HCT116 (cell line): ENCODE data around the gene PHB1. TPM values are rescaled to one million over a fixed set of nuclear protein-coding genes. Genes with fewer than 3 reads are reported as not detected.
A peak's percentile ranks its signal among the peaks of the same experiment; 100 is the strongest.

ENCODE experiments used
- ATAC-seq: fragments of 200-7000 bp; cut with Tn5 transposase; 2 replicates; pipeline ENCODE4 v1.9.1; 2020; ENCODE audit warnings: mild to moderate bottlenecking, moderate library complexity
- BruUV-seq: library from RNA; stranded (reverse); fragments of 400-500 nt; replicated peaks from 2 replicates; lab custom pipeline; 2021; lab: Mats Ljungman, UMichigan
- CTCF ChIA-PET: fragments of 300-600 bp; sonication (Branson Sonifier 250); formaldehyde crosslinking; loops from one replicate; lab custom pipeline; 2021; ENCODE audit warnings: antibody characterized with exemption; lab: Charles Lee
- POLR2A ChIA-PET: fragments of 300-600, 350-600 bp; sonication (Branson Sonifier 250); formaldehyde crosslinking; loops from one replicate; lab custom pipeline; 2021; ENCODE audit warnings: antibody characterized with exemption; lab: Charles Lee
- RAD21 ChIA-PET, 2 experiments: fragments of 300-600 bp; sonication (Branson Sonifier 250); formaldehyde crosslinking; loops; one replicate each; lab custom pipeline; 2023; ENCODE audit warnings: low total read pairs in 2 of 2; ENCODE audit not compliant: uncharacterized antibody in 2 of 2, unreplicated experiment in 2 of 2, low non-redundant PET in 1 of 2; lab: Charles Lee
- DNase-seq: peaks from one replicate; pipeline ENCODE4 v3.0.0-alpha.2; 2010; ENCODE audit warnings: low read depth, low spot score
- H2AFZ ChIP-seq: fragments of 200-600 bp; shearing (Covaris generic), sonication (generic); 2 replicates; pipeline ENCODE4 v1.6.1; 2017; ENCODE audit warnings: low read depth, mixed run types, mixed read lengths, antibody characterized with exemption, low read length; ENCODE audit not compliant: poor library complexity, severe bottlenecking
- H3K27ac ChIP-seq: 2 replicates; pipeline ENCODE4 v1.5.1; 2012; ENCODE audit warnings: low read depth, low read length
- H3K27me3 ChIP-seq: fragments of 200-600 bp; sonication (generic); 2 replicates; pipeline ENCODE4 v1.6.1; 2016; ENCODE audit warnings: mixed run types, low read length, mixed read lengths; ENCODE audit not compliant: insufficient read depth
- H3K36me3 ChIP-seq, 2 experiments: fragments of 200-500 bp in 1 of 2; fragments of 200-600 bp in 1 of 2; sonication (Bioruptor generic) in 1 of 2; sonication (generic) in 1 of 2; 2 replicates each; pipeline versions ENCODE4 v1.5.1 to v1.6.1; 2014 to 2016; ENCODE audit warnings: low read length in 2 of 2, inconsistent platforms in 1 of 2, mixed read lengths in 1 of 2, mixed run types in 1 of 2; ENCODE audit not compliant: insufficient read depth in 2 of 2, control insufficient read depth in 1 of 2
- H3K4me1 ChIP-seq, 2 experiments: fragments of 200-600 bp in 1 of 2; sonication (generic) in 1 of 2; 2 replicates each; pipeline versions ENCODE4 v1.5.1 to v1.6.1; 2012 to 2017; ENCODE audit warnings: low read length in 2 of 2, inconsistent platforms in 1 of 2, mild to moderate bottlenecking in 1 of 2, mixed read lengths in 1 of 2, mixed run types in 1 of 2, moderate library complexity in 1 of 2; ENCODE audit not compliant: insufficient read depth in 2 of 2, control insufficient read depth in 1 of 2
- H3K4me2 ChIP-seq: fragments of 200-600 bp; sonication (generic); 2 replicates; pipeline ENCODE4 v1.6.1; 2017; ENCODE audit warnings: mixed run types, low read length, mixed read lengths
- H3K4me3 ChIP-seq, 2 experiments: fragments of 200-600 bp in 1 of 2; sonication (generic) in 1 of 2; replicated peaks in 1 of 2; 2 replicates each; pipeline ENCODE4 v1.5.1; 2011 to 2016; ENCODE audit warnings: low read length in 2 of 2, control low read depth in 1 of 2, low read depth in 1 of 2, mild to moderate bottlenecking in 1 of 2, mixed read lengths in 1 of 2, mixed run types in 1 of 2
- H3K79me2 ChIP-seq: fragments of 200-600 bp; sonication (generic); 2 replicates; pipeline ENCODE4 v1.6.1; 2017; ENCODE audit warnings: mild to moderate bottlenecking, mixed run types, low read length, moderate library complexity, mixed read lengths; ENCODE audit not compliant: insufficient read depth
- H3K9ac ChIP-seq: fragments of 200-600 bp; sonication (generic); 2 replicates; pipeline ENCODE4 v1.6.1; 2016; ENCODE audit warnings: low read length, mixed read lengths
- H3K9me2 ChIP-seq: fragments of 200-600 bp; sonication (generic), shearing (Covaris generic); 2 replicates; pipeline ENCODE4 v1.6.1; 2017; ENCODE audit warnings: mixed run types, mild to moderate bottlenecking, moderate library complexity; ENCODE audit not compliant: insufficient read depth
- H3K9me3 ChIP-seq, 2 experiments: fragments of 200-500 bp in 1 of 2; fragments of 200-600 bp in 1 of 2; sonication (Bioruptor generic) in 1 of 2; sonication (generic) in 1 of 2; 2 replicates each; pipeline ENCODE4 v1.6.1; 2014 to 2017; ENCODE audit warnings: low read length in 2 of 2, mixed read lengths in 2 of 2, inconsistent platforms in 1 of 2, low read depth in 1 of 2, mild to moderate bottlenecking in 1 of 2, mixed run types in 1 of 2, moderate library complexity in 1 of 2; ENCODE audit not compliant: control insufficient read depth in 1 of 2, insufficient read depth in 1 of 2
- H4K20me1 ChIP-seq: fragments of 200-600 bp; sonication (generic), shearing (Covaris generic); 2 replicates; pipeline ENCODE4 v1.6.1; 2017; ENCODE audit warnings: mixed run types, mild to moderate bottlenecking, moderate library complexity; ENCODE audit not compliant: insufficient read depth
- ATF3 ChIP-seq: IDR thresholded peaks from 2 replicates; pipeline ENCODE4 v1.6.1; 2012
- CBX3 ChIP-seq: IDR thresholded peaks from 2 replicates; pipeline ENCODE4 v1.6.1; 2012; ENCODE audit warnings: low read depth
- CTCF ChIP-seq, 3 experiments: fragments of 200-600 bp in 1 of 3; sonication (generic) in 1 of 3; IDR thresholded peaks in 2 of 3; conservative IDR thresholded peaks in 1 of 3; 2 replicates each; pipeline ENCODE4 v1.5.1; 2012 to 2017; ENCODE audit warnings: low read depth in 2 of 3, low read length in 2 of 3, antibody characterized with exemption in 1 of 3, borderline replicate concordance in 1 of 3, control low read depth in 1 of 3, mild to moderate bottlenecking in 1 of 3, mixed read lengths in 1 of 3, mixed run types in 1 of 3, moderate library complexity in 1 of 3; ENCODE audit not compliant: insufficient read depth in 1 of 3
- EGR1 ChIP-seq: IDR thresholded peaks from 2 replicates; pipeline ENCODE4 v1.6.1; 2012; ENCODE audit warnings: low read depth
- ELF1 ChIP-seq: IDR thresholded peaks from 2 replicates; pipeline ENCODE4 v1.6.1; 2012; ENCODE audit warnings: low read depth, borderline replicate concordance
- EZH2 ChIP-seq: fragments of 200-600 bp; sonication (generic); IDR thresholded peaks from 2 replicates; pipeline ENCODE4 v1.6.1; 2017; ENCODE audit warnings: antibody characterized with exemption, mixed run types
- EZH2phosphoT487 ChIP-seq: fragments of 200-600 bp; IDR thresholded peaks from 2 replicates; pipeline ENCODE4 v1.6.1; 2018; ENCODE audit warnings: antibody characterized with exemption, borderline replicate concordance
- FOSL1 ChIP-seq: IDR thresholded peaks from 2 replicates; pipeline ENCODE4 v1.6.1; 2012; ENCODE audit warnings: low read depth
- JUND ChIP-seq: IDR thresholded peaks from 2 replicates; pipeline ENCODE4 v1.6.1; 2012
- MAX ChIP-seq: IDR thresholded peaks from 2 replicates; pipeline ENCODE4 v1.6.1; 2012
- POLR2A ChIP-seq: IDR thresholded peaks from 2 replicates; pipeline ENCODE4 v1.7.0; 2011; ENCODE audit warnings: borderline replicate concordance; ENCODE audit not compliant: insufficient read depth, insufficient read length; ENCODE audit errors: extremely low read depth
- POLR2AphosphoS5 ChIP-seq: IDR thresholded peaks from 2 replicates; pipeline ENCODE4 v1.6.1; 2011; ENCODE audit warnings: mild to moderate bottlenecking, low read depth, low read length, moderate library complexity
- RAD21 ChIP-seq: IDR thresholded peaks from 2 replicates; pipeline ENCODE4 v1.6.1; 2012; ENCODE audit warnings: low read depth, mild to moderate bottlenecking
- SIN3A ChIP-seq: IDR thresholded peaks from 2 replicates; pipeline ENCODE4 v1.6.1; 2012; ENCODE audit warnings: low read depth
- SP1 ChIP-seq: IDR thresholded peaks from 2 replicates; pipeline ENCODE4 v1.6.1; 2012; ENCODE audit warnings: low read depth
- SRF ChIP-seq: IDR thresholded peaks from 2 replicates; pipeline ENCODE4 v1.6.1; 2012; ENCODE audit warnings: low read depth
- TCF7L2 ChIP-seq: IDR thresholded peaks from 2 replicates; pipeline ENCODE4 v1.7.0; 2011; ENCODE audit warnings: borderline replicate concordance, inconsistent platforms; ENCODE audit not compliant: insufficient read depth, insufficient read length; ENCODE audit errors: extremely low read depth
- YY1 ChIP-seq: IDR thresholded peaks from 2 replicates; pipeline ENCODE4 v1.6.1; 2011; ENCODE audit warnings: low read length, low read depth, moderate library complexity, mild to moderate bottlenecking; ENCODE audit not compliant: insufficient replicate concordance; ENCODE audit errors: extremely low read depth
- ZBTB33 ChIP-seq: IDR thresholded peaks from 2 replicates; pipeline ENCODE4 v1.6.1; 2011; ENCODE audit warnings: mild to moderate bottlenecking, low read length, moderate library complexity; ENCODE audit not compliant: insufficient replicate concordance; ENCODE audit errors: extremely low read depth
- ZFX ChIP-seq: fragments of 450-650 bp; IDR thresholded peaks from 2 replicates; pipeline ENCODE4 v1.6.1; 2017
- ZNF274 ChIP-seq: fragments of 200-500 bp; sonication (Bioruptor generic); IDR thresholded peaks from 2 replicates; pipeline ENCODE4 v1.6.1; 2014; ENCODE audit warnings: mild to moderate bottlenecking, low read depth, low read length, inconsistent platforms
- intact Hi-C: fragments of 100-400 bp; cut with micrococcal nuclease; formaldehyde crosslinking; loops from 2 replicates; pipeline ENCODE4 v1.10.0; 2022
- total RNA-seq: library from RNA; stranded (reverse); gene quantifications from one replicate; pipeline ENCODE4 v1.2.1, GENCODE V29; 2021; ENCODE audit not compliant: unreplicated experiment

PHB1 gene
- total RNA-seq, 1 experiment from 2014 or later = 534 TPM

- TF ChIP-seq YY1 (no peak), RAD21 (no peak)
These were observed 53.4 kb downstream of the PHB1 start (continued) for GRCh38 chr17:49361129-49361901.

- peak; percentile 4; the same call in 1 of the 2 replicates for ATAC-seq
- Histone ChIP-seq H2AFZ (no peak overlapping the region), H3K4me3 (peak overlapping the region; percentile 81 to 86), H3K9me2 (no peaks in the 10 kb centered on the region), H3K9me3 (no peaks in the 10 kb centered on the region), H3K27me3 (no peaks in the 10 kb centered on the region), H3K9ac (peak overlapping the region; percentile 84), H4K20me1 (peaks cover 6% of the 10 kb centered on the region; the same call in 1 of the 2 replicates)
- intact Hi-C loops = loop anchor here (2.0 kb wide), 1 partner anchor 46 kb away; no protein-coding TSS in a partner anchor
- CTCF ChIA-PET = interaction anchor here (1.0 kb wide), 1 partner anchor 197 kb away, joined by 4 read pairs; no protein-coding TSS in a partner anchor
- TF ChIP-seq ELF1 (no peak; the same call in 1 of the 2 replicates), SIN3A (peak; percentile 65; the same call in 1 of the 2 replicates), RAD21 (no peak), ZNF274 (no peak), FOSL1 (no peak), TCF7L2 (no peak), EZH2 (no peak), ZFX (no peak), POLR2A (no peak), EZH2phosphoT487 (no peak), CTCF (IDR thresholded peaks at IDR 0.05 in 2 of 3, conservative IDR thresholded peaks at IDR 0.05 in 1 of 3; ENCODE audit: borderline replicate concordance in 1 of 3, insufficient read depth in 1 of 3, low read depth in 2 of 3, low read length in 2 of 3) (no peak), EGR1 (no peak), SRF (no peak; the same call in 1 of the 2 replicates), JUND (no peak), MAX (peak; percentile 59; the same call in 1 of the 2 replicates), ZBTB33 (no peak), YY1 (no peak), ATF3 (no peak), SP1 (peak; percentile 14; the same call in 1 of the 2 replicates), POLR2AphosphoS5 (no peak), CBX3 (peak; percentile 45; the same call in 1 of the 2 replicates)
- TF ChIP-seq, all 23 proteins: peak for 4
- BruUV-seq = no TSS peak
- H3K4me1 ChIP-seq = peaks cover 18 to 22% of the 10 kb centered on the region in 2 experiments
- no peak for DNase-seq
- peaks cover 55% of the 10 kb centered on the region for H3K79me2 ChIP-seq
- POLR2A ChIA-PET = no interaction called here
- H3K4me2 ChIP-seq = peak overlapping the region; percentile 86
- H3K27ac ChIP-seq = 0 out of 2 replicates have a peak overlapping the region, but pooled peaks have one; percentile 92
- no peaks in the 10 kb centered on the region for H3K36me3 ChIP-seq
- RAD21 ChIA-PET = no interaction called here
These were observed 53.9 kb downstream of the PHB1 start for GRCh38 chr17:49360796-49361128.
